SK-N-SH (cell line): ENCODE results near the gene ZC3H8. TPM values are rescaled to one million over a fixed set of nuclear protein-coding genes. Genes with fewer than 3 reads are reported as not detected.

Source experiments
- CTCF ChIA-PET: fragments of 300-600, 350-600 bp; formaldehyde crosslinking; extraction: SDS; loops from one replicate; lab custom pipeline; 2021; lab: Yijun Ruan, JAX
- POLR2A ChIA-PET: fragments of 350-600 bp; sonication (Branson Sonifier 250); formaldehyde crosslinking; extraction: SDS; loops from one replicate; lab custom pipeline; 2020; ENCODE audit warnings: antibody characterized with exemption, inconsistent platforms; lab: Yijun Ruan, JAX
- DNase-seq: peaks from one replicate; pipeline ENCODE4 v3.0.0; 2012
- H2AFZ ChIP-seq: fragments of 200-600 bp; sonication (generic); 2 replicates; pipeline ENCODE4 v1.8.1; 2016; ENCODE audit warnings: antibody characterized with exemption, mild to moderate bottlenecking, low read depth
- H3F3A ChIP-seq: fragments of 200-600 bp; sonication (generic); replicated peaks from 2 replicates; pipeline ENCODE3; 2016; ENCODE audit warnings: antibody characterized with exemption, mild to moderate bottlenecking; ENCODE audit not compliant: insufficient read depth
- H3K27ac ChIP-seq, 2 experiments: fragments of 200-500 bp in 1 of 2; fragments of 200-600 bp in 1 of 2; sonication (Bioruptor generic) in 1 of 2; sonication (generic), shearing (Covaris generic) in 1 of 2; 2 replicates each; pipeline versions ENCODE4 v1.5.1 to v1.6.1; 2014 to 2016; ENCODE audit warnings: low read depth in 2 of 2, inconsistent platforms in 1 of 2, low read length in 1 of 2, mild to moderate bottlenecking in 1 of 2, mixed read lengths in 1 of 2
- H3K27me3 ChIP-seq: fragments of 200-600 bp; sonication (generic), shearing (Covaris generic); 2 replicates; pipeline ENCODE4 v1.6.1; 2016; ENCODE audit warnings: mixed run types; ENCODE audit not compliant: insufficient read depth
- H3K36me3 ChIP-seq, 2 experiments: fragments of 200-500 bp in 1 of 2; fragments of 200-600 bp in 1 of 2; sonication (Bioruptor generic) in 1 of 2; sonication (generic) in 1 of 2; replicated peaks in 1 of 2; 2 replicates each; pipeline versions ENCODE3 to v1.5.1; 2014 to 2016; ENCODE audit warnings: low read length in 1 of 2, mild to moderate bottlenecking in 1 of 2; ENCODE audit not compliant: insufficient read depth in 2 of 2, control insufficient read depth in 1 of 2
- H3K4me1 ChIP-seq, 2 experiments: fragments of 200-500 bp in 1 of 2; fragments of 200-600 bp in 1 of 2; sonication (Bioruptor generic) in 1 of 2; sonication (generic), shearing (Covaris generic) in 1 of 2; 2 replicates each; pipeline versions ENCODE4 v1.5.1 to v1.6.1; 2014 to 2016; ENCODE audit warnings: low read depth in 1 of 2, low read length in 1 of 2, mixed run types in 1 of 2; ENCODE audit not compliant: insufficient read depth in 2 of 2, control insufficient read depth in 1 of 2
- H3K4me2 ChIP-seq: fragments of 200-600 bp; sonication (generic), shearing (Covaris generic); 2 replicates; pipeline ENCODE4 v1.6.1; 2017; ENCODE audit warnings: mixed run types
- H3K4me3 ChIP-seq, 2 experiments: fragments of 200-500 bp in 1 of 2; fragments of 200-600 bp in 1 of 2; sonication (Bioruptor generic) in 1 of 2; sonication (generic), shearing (Covaris generic) in 1 of 2; 2 replicates each; pipeline versions ENCODE4 v1.5.1 to v1.8.1; 2014 to 2016; ENCODE audit warnings: low read depth in 2 of 2, inconsistent platforms in 1 of 2, low read length in 1 of 2, mild to moderate bottlenecking in 1 of 2, mixed read lengths in 1 of 2, moderate library complexity in 1 of 2
- H3K79me2 ChIP-seq: fragments of 200-600 bp; sonication (generic); 2 replicates; pipeline ENCODE4 v1.8.1; 2017; ENCODE audit warnings: mild to moderate bottlenecking; ENCODE audit not compliant: insufficient read depth
- H3K9ac ChIP-seq: fragments of 200-600 bp; sonication (generic); 2 replicates; pipeline ENCODE4 v1.6.1; 2017; ENCODE audit warnings: mixed run types
- H3K9me2 ChIP-seq: fragments of 200-600 bp; sonication (generic); 2 replicates; pipeline ENCODE4 v1.6.1; 2017; ENCODE audit warnings: mixed run types
- H3K9me3 ChIP-seq: fragments of 200-600 bp; sonication (generic); 2 replicates; pipeline ENCODE4 v1.6.1; 2017; ENCODE audit warnings: mixed run types, mild to moderate bottlenecking, moderate library complexity
- H4K20me1 ChIP-seq: fragments of 200-600 bp; sonication (generic); 2 replicates; pipeline ENCODE4 v1.6.1; 2017; ENCODE audit warnings: mild to moderate bottlenecking, mixed run types; ENCODE audit not compliant: insufficient read depth
- CTCF ChIP-seq: fragments of 200-600 bp; sonication (generic); IDR thresholded peaks from 2 replicates; pipeline ENCODE4 v1.6.1; 2017; ENCODE audit warnings: antibody characterized with exemption, mild to moderate bottlenecking, moderate library complexity
- ELF1 ChIP-seq: IDR thresholded peaks from 2 replicates; pipeline ENCODE4 v1.4.0; 2012
- EZH2phosphoT487 ChIP-seq: fragments of 200-600 bp; sonication (generic); IDR thresholded peaks from 2 replicates; pipeline ENCODE4 v1.6.1; 2017; ENCODE audit warnings: low read depth, mixed run types, mild to moderate bottlenecking, antibody characterized with exemption, moderate library complexity, borderline replicate concordance
- FOXJ3 ChIP-seq: sonication (generic); formaldehyde crosslinking; IDR thresholded peaks from 2 replicates; pipeline ENCODE4 v1.5.1; 2020; ENCODE audit warnings: mild to moderate bottlenecking, missing genetic modification reagents
- GABPA ChIP-seq: IDR thresholded peaks from 2 replicates; pipeline ENCODE4 v1.4.0; 2012; ENCODE audit warnings: low read depth, mild to moderate bottlenecking
- GATA2 ChIP-seq: sonication (generic); formaldehyde crosslinking; IDR thresholded peaks from 2 replicates; pipeline ENCODE4 v1.5.0; 2020; ENCODE audit warnings: mild to moderate bottlenecking, missing genetic modification reagents
- JUND ChIP-seq: IDR thresholded peaks from 2 replicates; pipeline ENCODE4 v1.4.0; 2012
- MAX ChIP-seq: IDR thresholded peaks from 2 replicates; pipeline ENCODE4 v1.4.0; 2012; ENCODE audit warnings: low read depth
- MEF2A ChIP-seq: IDR thresholded peaks from 2 replicates; pipeline ENCODE4 v1.4.0; 2012; ENCODE audit warnings: low read depth, borderline replicate concordance
- NFIC ChIP-seq: IDR thresholded peaks from 2 replicates; pipeline ENCODE4 v1.4.0; 2012; ENCODE audit warnings: borderline replicate concordance
- POLR2AphosphoS5 ChIP-seq: IDR thresholded peaks from 2 replicates; pipeline ENCODE4 v1.6.1; 2012; ENCODE audit warnings: low read depth, low read length
- RAD21 ChIP-seq: IDR thresholded peaks from 2 replicates; pipeline ENCODE4 v1.6.1; 2012; ENCODE audit warnings: mild to moderate bottlenecking, low read length
- RCOR1 ChIP-seq: fragments of 150-350 bp; IDR thresholded peaks from 2 replicates; pipeline ENCODE4 v1.6.1; 2017; ENCODE audit warnings: antibody characterized with exemption, low read length
- REST ChIP-seq: IDR thresholded peaks from 2 replicates; pipeline ENCODE4 v1.6.1; 2012; ENCODE audit warnings: mild to moderate bottlenecking, low read depth, low read length, moderate library complexity
- RFX5 ChIP-seq: IDR thresholded peaks from 2 replicates; pipeline ENCODE4 v1.6.1; 2012; ENCODE audit warnings: mild to moderate bottlenecking, improper control_type of control experiment, low read length
- RXRA ChIP-seq: IDR thresholded peaks from 2 replicates; pipeline ENCODE4 v1.4.0; 2012; ENCODE audit warnings: low read depth, mild to moderate bottlenecking, borderline replicate concordance
- SMC3 ChIP-seq: IDR thresholded peaks from 2 replicates; pipeline ENCODE4 v1.6.1; 2012; ENCODE audit warnings: low read depth, low read length, improper control_type of control experiment
- TAF1 ChIP-seq: IDR thresholded peaks from 2 replicates; pipeline ENCODE4 v1.6.1; 2012; ENCODE audit warnings: low read depth, mild to moderate bottlenecking, low read length, moderate library complexity, borderline replicate concordance
- TEAD4 ChIP-seq: IDR thresholded peaks from 2 replicates; pipeline ENCODE4 v1.4.0; 2012; ENCODE audit warnings: mild to moderate bottlenecking, borderline replicate concordance; ENCODE audit not compliant: insufficient read depth
- USF1 ChIP-seq: IDR thresholded peaks from 2 replicates; pipeline ENCODE4 v1.4.0; 2012; ENCODE audit warnings: low read depth, borderline replicate concordance
- USF2 ChIP-seq: fragments of 150-350 bp; IDR thresholded peaks from 2 replicates; pipeline ENCODE4 v1.6.1; 2017; ENCODE audit warnings: antibody characterized with exemption, low read length, low read depth, borderline replicate concordance
- WGBS: methylation state at CpG from one replicate; pipeline ENCODE4 v1.1.6; 2017; ENCODE audit warnings: low lambda C conversion rate; 5-methylcytosine and 5-hydroxymethylcytosine counted together
- polyA plus RNA-seq, 3 experiments: library from polyadenylated mRNA; depleted of rRNA; stranded (reverse); fragments of >200 nt; gene quantifications; 2 replicates each; pipeline ENCODE4 v1.2.3, GENCODE V29; 2012
- TF ChIP-seq, protein P1 (sequence below): IDR thresholded peaks from 2 replicates; pipeline ENCODE4; 2012
- TF ChIP-seq, protein P2 (sequence below): fragments of 150-350 bp; IDR thresholded peaks from 2 replicates; pipeline ENCODE4 v1.6.1; 2016; ENCODE audit warnings: mild to moderate bottlenecking, low read depth, low read length

Gene ZC3H8
- polyA plus RNA-seq, 1 of the 3 experiments (the other 2 are of a cell fraction) = 3.3 TPM

DNA sequence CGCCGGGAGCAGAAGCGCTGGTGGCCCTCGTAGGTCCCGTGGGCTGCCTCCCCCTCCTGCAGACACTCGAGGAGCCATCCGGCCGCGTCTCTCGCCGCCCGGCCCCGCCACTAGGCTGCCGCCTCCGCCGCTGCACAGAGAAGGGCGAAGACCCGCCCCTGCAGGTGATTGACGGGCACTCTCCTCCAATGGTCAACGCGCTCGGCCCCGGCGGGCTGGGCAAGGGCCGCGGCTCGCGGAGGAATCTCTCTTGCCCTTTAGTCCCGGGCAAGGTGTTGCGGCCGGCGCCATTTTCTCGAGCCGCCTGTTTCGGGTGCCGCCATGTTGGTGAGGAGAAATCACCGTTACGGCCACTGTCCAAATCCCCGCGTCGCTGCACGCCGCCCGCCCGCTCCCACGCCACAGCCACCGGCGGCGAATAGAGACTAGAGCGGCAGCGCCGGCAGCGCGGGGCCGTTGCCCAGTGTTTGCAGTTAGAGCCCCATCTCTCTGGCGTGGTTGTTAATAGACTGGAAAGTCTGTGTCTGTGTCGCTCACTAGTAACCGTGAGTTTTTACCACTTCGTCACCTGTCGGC, 20.6 kb upstream of the ZC3H8 start, which contains the start of gene ZC3H6:
Gene ZC3H6 (plus strand): TSS at position 287 of the 576 bp plus-strand sequence. CDS start 398 bp downstream, outside the sequence.
- peaks cover 0 to 8% of the 10 kb centered on the region in 2 experiments for H3K36me3 ChIP-seq
- POLR2A ChIA-PET = no interaction called here
- CTCF ChIA-PET = interaction anchor here (0.9 kb wide), 1 partner anchor 16 kb away, joined by 5 read pairs; no protein-coding TSS in a partner anchor
- TF ChIP-seq FOXJ3 = no peak
- TF ChIP-seq USF1 = peak; percentile 47; the same call in 1 of the 2 replicates
- no peak for TF ChIP-seq GATA2 (CRISPR knock-in tag)
- no peak; the same call in 1 of the 2 replicates for TF ChIP-seq JUND
- TF ChIP-seq REST = peak; percentile 33
- peak; percentile 99 for TF ChIP-seq TAF1
- TF ChIP-seq RCOR1 = peak; percentile 29; the same call in 1 of the 2 replicates
- TF ChIP-seq GABPA = peak; percentile 39; the same call in 1 of the 2 replicates
- peak; percentile 98 for TF ChIP-seq POLR2AphosphoS5
- 0 out of 2 replicates have a peak, but pooled peaks have one; percentile 26 for TF ChIP-seq NFIC
- peak; percentile 27; the same call in 1 of the 2 replicates for TF ChIP-seq ELF1
- no peak for TF ChIP-seq RAD21
- TF ChIP-seq, protein P1, sequence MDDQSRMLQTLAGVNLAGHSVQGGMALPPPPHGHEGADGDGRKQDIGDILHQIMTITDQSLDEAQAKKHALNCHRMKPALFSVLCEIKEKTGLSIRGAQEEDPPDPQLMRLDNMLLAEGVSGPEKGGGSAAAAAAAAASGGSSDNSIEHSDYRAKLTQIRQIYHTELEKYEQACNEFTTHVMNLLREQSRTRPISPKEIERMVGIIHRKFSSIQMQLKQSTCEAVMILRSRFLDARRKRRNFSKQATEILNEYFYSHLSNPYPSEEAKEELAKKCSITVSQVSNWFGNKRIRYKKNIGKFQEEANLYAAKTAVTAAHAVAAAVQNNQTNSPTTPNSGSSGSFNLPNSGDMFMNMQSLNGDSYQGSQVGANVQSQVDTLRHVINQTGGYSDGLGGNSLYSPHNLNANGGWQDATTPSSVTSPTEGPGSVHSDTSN = peak; percentile 100
- peak; percentile 89 for TF ChIP-seq MAX
- TF ChIP-seq MEF2A = no peak; the same call in 1 of the 2 replicates
- no peak for TF ChIP-seq USF2
- no peak for TF ChIP-seq EZH2phosphoT487
- TF ChIP-seq RXRA = no peak
- peak; percentile 19; the same call in 1 of the 2 replicates for TF ChIP-seq SMC3
- TF ChIP-seq RFX5 = no peak
- TF ChIP-seq TEAD4 = peak; percentile 94
- no peak; the same call in 1 of the 2 replicates for TF ChIP-seq CTCF
- TF ChIP-seq, protein P2, sequence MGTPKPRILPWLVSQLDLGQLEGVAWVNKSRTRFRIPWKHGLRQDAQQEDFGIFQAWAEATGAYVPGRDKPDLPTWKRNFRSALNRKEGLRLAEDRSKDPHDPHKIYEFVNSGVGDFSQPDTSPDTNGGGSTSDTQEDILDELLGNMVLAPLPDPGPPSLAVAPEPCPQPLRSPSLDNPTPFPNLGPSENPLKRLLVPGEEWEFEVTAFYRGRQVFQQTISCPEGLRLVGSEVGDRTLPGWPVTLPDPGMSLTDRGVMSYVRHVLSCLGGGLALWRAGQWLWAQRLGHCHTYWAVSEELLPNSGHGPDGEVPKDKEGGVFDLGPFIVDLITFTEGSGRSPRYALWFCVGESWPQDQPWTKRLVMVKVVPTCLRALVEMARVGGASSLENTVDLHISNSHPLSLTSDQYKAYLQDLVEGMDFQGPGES = peak; percentile 57

More for the DNA sequence above, 20.6 kb upstream of the ZC3H8 start, which contains the start of gene ZC3H6:
- peak within 1 kb of the TSS; percentile 91 for H2AFZ ChIP-seq
- no peaks in the 10 kb centered on the region for H4K20me1 ChIP-seq
- peak within 1 kb of the TSS; percentile 99 for H3K9ac ChIP-seq
- peak within 1 kb of the TSS; percentile 100 for H3K27ac ChIP-seq
- H3K4me2 ChIP-seq = peak within 1 kb of the TSS; percentile 95
- no peaks in the 10 kb centered on the region for H3K27me3 ChIP-seq
- peaks cover 21% of the 10 kb centered on the region for H3K79me2 ChIP-seq
- no peaks in the 10 kb centered on the region for H3K9me2 ChIP-seq
- DNase-seq = peak; percentile 98
- H3K4me3 ChIP-seq = peak within 1 kb of the TSS; percentile 92 to 95
- peaks cover 3% of the 10 kb centered on the region for H3F3A ChIP-seq
- H3K4me1 ChIP-seq = peaks cover 0 to 5% of the 10 kb centered on the region in 2 experiments; a peak in 2 of 4 replicates
- under 1% methylated on average over 20 of the region's 60 CpGs for WGBS
- no peaks in the 10 kb centered on the region for H3K9me3 ChIP-seq
